Fibroblast of peridontal ligament (primary cell): ENCODE results near the gene PEX16.

Source experiments
- DNase-seq: peaks from one replicate; pipeline ENCODE4 v3.0.0-alpha.2; 2010; ENCODE audit errors: extremely low read depth

PEX16 gene

DNA sequence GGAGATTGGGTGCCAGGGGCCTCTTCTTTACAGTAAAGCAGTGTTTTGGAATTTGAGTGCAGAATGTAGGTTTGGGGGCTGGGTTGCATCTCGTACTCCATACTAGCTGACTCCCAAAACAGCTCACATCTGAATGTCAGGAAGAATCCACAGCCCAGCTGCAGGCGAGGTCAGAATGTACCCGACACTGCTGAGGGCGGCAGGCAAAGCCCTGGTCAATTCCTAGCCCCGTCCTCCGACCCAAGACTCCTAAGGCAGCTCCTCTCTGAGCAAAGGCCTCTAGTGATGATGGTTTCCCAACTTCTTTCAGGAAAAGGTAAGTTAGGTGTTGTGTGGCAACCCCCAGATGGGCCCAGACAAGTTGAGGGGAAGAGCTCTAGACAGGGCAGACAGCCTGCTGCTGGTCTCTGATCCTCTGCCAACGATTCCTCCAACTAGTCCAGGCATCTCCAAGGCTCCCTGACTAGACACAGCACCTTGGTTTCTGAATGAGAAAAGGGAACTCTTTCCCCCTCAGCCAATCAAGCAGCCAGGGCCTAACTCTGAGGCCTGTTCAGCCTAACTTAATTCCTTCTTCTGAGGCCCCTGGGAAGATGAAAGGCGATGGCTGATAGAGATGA, 13.4 kb upstream of the PEX16 start:
- DNase-seq, result no peak

DNA sequence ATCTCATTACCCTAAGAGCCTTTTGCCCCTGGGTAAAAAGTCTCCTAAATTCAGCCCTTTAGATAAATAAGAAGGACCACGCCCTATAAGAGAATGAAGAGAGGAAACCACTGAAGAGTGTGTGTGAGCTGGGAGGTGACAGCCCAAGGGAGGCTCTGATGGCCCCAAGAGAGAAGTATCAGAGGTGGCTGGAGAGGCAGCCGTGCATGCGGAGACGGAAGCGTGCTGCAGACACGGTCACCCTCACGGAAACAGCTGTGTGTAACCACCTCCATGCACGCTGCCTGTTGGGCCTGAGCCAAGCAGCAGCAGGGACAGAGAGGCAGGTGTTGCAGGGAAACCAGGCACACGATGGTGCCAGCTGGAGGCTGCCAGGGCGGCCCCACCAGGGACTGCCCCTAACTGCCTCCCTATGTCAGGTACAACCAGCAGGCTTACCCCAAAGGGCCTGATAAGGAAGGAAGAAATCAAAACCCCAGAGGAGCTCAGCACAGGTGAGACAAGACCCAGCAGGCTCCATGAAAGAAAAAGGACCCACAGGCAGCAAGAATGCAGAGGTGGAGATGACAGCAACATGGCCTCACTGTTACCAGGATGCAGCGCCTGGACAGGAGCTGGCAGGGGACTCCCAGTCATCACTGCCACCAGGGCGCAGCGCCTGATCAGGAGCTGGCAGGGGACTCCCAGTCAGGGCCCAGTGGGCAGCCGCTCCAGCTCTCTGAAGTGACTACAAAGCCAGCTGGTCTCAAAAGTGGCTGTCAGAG, 12.5 kb upstream of the PEX16 start:
- DNase-seq, result no peak

DNA sequence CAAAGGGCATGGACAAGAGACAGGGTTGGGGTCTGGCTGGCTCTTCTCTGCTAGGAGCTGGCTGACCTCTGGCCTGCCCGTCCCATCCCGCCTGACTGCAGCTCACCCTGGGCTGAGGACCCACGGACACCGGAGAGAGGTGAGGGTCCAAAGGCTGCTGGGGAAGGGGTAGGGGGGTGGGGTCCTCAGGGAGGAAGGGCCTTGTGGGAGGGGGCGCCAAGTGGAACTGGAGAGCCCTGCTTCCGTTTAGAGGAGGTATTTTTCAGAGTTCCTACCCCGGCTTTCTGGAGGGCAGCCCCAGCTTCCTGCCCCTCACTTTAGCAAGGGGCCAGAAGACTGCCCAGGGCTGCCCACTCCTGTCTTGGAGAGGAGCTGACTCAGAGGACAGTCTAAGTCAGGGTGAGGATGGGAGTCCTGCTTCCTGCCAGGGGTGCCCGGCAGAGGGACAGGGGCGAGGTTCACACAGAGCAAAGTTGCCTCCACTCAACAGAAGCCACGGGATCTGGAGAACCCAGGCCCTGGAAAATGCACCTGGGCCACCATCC, 11.9 kb upstream of the PEX16 start:
- no peak for DNase-seq

DNA sequence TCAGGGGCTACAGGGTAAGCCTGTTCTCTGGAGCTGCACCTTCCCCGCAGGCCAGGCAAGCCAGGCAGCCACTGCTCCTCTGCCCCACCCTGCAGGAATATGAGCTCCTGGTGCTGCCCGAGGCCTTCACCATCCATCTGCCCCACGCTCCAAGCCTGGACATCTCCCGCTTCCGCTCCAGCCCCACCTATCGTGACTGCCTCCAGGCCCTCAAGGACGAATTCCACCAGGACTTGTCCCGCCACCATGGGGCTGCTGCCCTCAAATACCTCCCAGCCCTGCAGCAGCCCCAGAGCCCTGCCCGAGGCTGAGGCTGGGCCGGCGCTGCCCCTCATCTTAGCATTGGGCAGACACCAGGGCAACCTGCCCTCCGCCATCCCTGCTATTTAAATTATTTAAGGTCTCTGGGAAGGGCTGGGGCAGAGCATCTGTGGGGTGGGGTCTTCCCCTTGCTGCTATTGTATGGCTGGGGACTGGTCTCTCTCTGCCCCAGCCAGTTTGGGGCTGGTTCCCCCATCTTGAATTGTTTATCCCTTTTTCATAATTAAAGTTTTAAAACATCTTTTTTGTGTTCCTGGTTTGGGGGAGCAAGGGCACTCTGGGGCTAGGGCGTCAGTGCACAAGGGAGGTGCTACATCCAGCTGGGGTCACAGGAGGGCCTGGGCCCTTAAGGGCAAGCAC, 11.0 kb upstream of the PEX16 start:
- no peak for DNase-seq

DNA sequence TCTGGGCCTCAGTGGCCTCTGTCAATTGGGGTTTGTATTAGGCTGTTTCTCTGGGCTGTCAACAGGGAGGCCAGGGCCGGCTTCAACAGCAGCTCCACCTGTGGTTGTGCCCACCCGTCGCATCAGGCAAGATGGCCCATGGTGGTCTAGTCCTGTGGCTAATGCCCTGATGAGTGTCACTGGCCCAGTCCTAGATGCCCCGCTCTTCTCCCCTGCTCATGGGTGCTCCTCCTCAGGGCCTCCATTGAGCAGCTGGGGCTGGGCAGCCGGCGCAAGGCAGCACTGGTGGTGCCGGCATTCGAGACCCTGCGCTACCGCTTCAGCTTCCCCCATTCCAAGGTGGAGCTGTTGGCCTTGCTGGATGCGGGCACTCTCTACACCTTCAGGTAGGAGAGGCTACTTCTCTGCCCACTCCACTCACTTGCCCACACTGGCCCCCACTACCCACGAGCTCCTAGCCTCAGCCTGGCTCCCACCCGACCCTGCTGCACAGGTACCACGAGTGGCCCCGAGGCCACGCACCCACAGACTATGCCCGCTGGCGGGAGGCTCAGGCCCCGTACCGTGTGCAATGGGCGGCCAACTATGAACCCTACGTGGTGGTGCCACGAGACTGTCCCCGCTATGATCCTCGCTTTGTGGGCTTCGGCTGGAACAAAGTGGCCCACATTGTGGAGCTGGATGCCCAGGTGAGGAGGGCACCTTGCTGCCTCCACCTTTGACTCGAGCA, 10.2 kb upstream of the PEX16 start:
- no peak for DNase-seq

DNA sequence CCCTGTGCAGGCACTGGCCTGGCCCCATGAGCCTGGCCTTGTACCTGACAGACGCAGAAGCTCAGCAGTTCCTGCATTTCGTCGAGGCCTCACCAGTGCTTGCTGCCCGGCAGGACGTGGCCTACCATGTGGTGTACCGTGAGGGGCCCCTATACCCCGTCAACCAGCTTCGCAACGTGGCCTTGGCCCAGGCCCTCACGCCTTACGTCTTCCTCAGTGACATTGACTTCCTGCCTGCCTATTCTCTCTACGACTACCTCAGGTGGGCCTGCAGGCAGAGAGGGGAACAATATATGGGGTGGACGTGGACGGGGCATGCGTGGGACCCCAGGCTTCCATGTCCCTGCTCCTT, 9.6 kb upstream of the PEX16 start:
- no peak for DNase-seq

DNA sequence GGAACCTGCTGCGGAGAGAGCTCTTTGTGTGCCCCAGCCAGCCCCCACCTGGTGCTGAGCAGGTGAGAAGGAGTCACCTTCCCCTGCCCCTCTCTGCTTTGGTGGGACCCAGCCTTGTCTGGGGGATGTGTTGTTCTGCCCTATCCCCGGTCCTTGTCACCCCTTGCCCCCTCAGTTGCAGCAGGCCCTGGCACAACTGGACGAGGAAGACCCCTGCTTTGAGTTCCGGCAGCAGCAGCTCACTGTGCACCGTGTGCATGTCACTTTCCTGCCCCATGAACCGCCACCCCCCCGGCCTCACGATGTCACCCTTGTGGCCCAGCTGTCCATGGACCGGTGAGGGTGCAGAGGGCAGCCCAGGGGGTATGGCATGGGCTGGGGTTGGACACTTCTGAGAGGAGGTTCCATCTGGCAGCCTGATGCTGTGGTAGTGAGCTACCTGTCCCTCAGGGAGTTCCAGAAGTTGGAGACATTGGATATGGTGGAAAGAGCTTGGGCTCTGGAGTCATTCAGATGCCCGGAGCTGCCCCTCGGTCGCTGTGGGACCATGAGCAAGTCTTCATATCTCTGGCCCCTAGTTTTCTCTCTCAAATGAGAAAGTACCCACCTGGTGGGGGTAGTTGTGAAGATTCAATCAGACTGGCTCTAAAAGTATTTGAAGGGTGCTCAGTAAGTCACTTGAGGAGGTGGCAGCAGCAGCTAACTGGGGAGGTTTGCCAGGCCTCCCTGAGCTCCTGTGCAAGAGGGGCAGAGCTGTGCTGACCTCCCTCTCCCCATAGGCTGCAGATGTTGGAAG, 9.1 kb upstream of the PEX16 start:
- DNase-seq, result no peak

DNA sequence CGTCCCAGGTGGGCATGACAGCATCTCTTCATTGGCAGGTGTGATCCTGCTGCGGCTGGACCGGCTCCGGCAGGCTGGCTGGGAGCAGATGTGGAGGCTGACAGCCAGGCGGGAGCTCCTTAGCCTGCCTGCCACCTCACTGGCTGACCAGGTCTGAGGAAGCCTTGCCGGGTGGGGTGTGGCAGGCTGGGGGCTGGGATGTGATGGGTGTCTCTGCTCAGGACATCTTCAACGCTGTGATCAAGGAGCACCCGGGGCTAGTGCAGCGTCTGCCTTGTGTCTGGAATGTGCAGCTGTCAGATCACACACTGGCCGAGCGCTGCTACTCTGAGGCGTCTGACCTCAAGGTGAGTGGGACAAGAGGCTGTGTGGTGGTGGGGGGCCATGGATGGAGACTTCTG, 8.3 kb upstream of the PEX16 start:
- DNase-seq, result no peak

DNA sequence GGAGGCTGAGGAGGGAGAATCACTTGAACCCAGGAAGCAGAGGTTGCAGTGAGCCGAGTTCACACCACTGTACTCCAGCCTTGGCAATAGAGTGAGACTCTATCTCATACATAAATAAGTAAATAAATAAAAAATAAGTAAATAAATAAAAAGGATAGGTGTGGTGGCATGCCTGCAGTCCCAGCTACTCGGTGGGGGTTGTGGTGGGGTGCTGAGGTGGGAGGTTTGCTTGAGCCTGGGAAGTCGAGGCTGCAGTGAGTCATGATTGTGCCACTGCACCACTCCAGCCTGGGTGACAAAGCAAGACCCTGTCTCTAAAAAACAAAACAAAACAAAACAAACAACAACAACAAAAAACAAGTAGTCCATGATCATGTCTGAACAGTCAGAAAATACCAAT, 7.9 kb upstream of the PEX16 start:
- DNase-seq, result no peak

DNA sequence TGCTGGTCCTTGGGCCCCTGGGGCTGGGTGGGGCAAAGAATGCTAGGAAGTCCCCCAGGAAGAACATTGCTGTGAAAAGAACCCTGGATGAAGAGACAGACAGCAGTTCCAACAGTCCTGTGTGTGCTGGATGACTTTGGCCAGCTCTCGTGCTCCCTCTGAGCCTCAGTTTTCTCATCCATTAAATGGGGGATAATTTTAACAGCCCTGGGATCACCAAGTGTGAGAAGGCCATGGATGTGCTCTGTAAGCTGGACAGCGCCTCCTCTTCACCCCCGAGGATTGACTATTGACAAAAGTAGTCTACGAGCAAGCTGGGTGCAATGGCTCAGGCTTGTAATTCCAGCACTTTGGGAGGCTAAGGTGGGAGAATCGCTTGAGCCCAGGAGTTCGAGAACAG, 7.2 kb upstream of the PEX16 start:
- no peak for DNase-seq

DNA sequence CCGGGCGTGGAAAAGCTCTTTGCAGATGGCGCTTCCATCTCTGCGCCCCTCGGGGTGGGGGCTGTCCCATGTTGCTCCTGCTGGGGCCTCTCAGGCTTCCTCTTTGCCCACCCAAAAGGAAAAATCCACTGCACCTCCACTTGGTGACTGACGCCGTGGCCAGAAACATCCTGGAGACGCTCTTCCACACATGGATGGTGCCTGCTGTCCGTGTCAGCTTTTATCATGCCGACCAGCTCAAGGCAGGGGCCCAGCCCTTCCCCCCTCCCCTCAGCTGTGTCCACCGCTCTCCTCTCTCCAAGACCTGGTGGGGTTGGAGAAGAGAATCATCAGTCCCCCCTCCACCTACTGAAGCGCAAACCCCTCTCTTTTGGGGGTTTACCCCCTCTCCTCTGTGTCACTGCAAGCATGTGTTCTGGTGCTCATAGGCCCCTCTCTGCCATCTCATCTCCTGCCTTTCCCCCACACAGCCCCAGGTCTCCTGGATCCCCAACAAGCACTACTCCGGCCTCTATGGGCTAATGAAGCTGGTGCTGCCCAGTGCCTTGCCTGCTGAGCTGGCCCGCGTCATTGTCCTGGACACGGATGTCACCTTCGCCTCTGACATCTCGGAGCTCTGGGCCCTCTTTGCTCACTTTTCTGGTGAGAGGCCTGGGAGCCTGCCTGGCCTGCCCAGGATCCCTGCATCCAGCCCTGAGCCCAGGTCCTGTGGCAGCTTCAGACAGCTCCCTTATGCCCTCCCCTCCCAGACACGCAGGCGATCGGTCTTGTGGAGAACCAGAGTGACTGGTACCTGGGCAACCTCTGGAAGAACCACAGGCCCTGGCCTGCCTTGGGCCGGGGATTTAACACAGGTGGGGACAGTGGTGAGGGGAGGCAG, 6.6 kb upstream of the PEX16 start:
- DNase-seq, result no peak

DNA sequence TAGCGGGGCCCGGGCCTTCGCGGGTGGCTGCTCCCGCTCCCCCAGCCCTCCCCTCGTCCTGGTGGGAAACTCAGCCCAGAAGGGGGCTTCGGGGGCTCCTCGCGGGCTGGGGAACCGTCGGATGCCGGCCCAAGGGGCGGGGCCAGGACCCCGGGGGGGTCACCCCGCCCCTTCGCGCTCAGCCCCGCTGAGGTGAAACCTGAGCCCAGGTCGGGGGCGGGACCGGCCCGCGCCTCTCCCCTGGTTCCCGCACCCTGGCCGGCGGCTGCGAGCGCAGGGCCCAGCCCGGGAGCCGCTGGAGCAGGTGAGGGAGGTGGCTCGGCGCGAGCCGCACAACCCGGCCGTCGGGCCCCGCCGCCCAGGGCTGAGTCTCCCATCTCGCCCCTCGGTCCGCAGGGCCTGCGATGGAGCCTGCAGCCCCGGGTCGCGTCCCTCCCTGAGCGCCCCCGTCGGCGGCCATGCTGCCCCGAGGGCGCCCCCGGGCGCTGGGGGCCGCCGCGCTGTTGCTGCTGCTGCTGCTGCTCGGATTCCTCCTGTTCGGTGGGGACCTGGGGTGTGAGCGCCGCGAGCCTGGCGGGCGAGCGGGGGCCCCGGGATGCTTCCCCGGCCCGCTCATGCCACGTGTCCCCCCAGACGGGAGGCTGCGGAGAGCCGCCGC, 4.9 kb upstream of the PEX16 start, which contains the start of gene LARGE2:
Gene LARGE2 (plus strand): TSS at position 232 of the 658 bp plus-strand sequence. CDS start 227 bp downstream, at position 459.
- no peak for DNase-seq

DNA sequence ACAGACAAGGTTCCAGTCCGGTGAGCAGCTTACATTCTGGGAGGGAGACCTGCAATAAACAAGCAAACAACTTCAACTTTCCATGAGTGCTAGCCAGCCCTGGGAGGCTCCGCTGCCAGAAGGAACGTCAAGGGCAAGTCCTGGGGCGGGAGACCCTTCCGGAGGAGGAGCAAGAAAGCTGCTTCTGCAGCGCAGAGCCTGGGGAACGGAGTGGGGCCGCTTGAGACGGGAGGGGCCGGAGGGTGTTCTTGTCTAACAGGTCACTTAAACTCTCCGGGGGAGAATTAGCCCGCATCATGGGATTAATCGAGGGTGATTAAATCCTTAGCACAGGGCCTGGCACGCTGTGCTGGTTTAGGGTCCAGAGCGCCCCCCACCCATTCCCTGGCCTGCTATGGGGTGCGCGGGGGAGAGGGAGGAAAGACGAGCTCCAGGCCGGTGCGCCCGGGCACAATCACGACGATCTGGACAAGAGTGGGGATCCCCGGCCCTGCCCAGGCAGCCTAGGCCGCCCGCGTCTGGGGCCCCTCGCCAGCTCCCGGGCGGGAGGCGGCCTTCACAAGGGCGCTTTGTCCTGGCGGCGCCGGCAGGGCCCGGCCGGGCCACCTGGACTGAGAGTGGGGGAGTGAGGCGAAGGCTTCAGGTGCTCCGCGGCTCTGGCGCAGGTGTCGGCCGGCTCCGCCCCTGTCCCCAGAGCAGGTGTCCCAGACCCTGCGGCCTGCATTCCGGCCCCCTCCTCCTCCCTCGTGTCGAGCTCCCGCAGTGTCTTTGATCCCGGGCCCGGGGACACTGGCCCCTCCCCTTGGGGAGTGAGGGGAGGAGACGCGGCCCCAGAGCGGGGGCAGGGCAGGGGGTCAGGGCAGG, 4.1 kb upstream of the PEX16 start:
- no peak for DNase-seq

DNA sequence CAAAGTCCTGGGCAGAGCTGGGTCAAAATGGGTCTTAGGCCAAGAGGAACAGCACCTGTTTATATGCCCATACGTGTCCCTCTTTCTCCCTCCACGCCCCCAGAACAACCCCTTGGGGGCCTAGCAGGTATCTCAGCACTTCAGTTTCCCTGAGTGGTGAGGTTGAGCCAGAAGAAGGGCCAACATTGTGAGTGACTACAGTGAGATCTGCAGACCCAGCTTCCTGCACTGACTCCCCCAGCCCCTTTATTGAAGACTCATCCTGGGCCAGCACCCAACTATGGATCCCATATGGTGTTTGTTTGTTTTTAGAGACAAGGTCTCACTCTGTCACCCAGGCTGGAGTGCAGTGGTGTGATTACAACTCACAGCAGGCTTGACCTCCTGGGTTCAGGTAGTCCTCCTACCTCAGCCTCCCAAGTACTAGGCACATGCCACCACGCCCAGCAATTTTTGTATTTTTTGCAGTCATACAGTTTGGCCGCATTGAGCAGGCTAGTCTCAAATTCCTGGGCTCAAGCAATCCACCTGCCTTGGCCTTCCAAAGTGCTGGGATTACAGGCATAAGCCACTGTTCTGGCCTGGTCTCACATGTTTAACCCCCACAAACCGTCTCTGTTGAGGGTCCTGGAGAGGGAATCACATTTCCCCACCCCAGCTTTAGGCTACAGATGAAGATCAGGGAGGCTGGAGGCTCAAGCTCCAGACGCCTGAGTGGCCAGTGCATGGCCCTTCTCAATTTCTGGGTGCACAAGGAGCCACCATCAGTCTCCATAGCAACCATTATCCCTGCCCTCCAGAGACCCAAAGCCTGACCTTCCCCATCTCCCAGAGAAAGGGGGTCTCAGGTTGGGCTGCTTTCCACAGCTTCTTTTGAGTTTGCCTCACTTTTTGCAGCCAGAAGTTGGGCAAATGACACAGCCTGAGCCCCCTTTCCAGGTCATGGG, 3.1 kb upstream of the PEX16 start:
- no peak for DNase-seq

DNA sequence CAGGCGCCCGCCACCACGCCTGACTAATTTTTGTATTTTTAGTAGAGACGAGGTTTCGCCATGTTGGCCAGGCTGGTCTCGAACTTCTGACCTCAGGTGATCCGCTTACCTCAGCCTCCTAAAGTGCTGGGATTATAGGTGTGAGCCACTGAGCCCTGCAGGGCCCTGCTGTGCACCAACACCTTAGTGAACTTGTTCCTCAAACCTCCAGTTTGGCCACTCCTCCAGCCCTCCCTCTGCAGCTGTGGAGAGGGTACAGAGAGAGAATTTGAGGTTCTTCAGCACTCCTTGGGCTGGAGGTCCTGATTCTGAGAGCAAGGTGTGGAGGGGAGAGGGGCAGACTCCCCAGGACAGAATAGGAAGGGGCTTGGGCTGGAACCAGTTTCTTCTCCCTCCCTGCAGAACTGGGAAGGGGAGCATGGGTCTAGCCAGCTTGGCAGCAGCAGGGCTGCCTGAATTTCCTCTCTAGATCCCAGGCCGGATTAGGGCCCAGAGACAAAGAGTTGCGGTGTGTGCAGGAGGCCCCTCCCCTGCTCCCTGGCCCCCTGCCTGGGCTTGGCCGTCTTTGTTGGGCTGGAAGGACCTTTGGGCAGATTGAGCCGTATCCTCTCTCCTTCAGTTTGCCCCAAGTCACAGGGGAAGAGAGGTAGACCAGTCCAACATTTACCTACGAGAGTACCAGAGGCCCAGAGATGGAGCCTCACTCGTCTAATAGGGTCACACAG, 2.3 kb upstream of the PEX16 start:
- no peak for DNase-seq

DNA sequence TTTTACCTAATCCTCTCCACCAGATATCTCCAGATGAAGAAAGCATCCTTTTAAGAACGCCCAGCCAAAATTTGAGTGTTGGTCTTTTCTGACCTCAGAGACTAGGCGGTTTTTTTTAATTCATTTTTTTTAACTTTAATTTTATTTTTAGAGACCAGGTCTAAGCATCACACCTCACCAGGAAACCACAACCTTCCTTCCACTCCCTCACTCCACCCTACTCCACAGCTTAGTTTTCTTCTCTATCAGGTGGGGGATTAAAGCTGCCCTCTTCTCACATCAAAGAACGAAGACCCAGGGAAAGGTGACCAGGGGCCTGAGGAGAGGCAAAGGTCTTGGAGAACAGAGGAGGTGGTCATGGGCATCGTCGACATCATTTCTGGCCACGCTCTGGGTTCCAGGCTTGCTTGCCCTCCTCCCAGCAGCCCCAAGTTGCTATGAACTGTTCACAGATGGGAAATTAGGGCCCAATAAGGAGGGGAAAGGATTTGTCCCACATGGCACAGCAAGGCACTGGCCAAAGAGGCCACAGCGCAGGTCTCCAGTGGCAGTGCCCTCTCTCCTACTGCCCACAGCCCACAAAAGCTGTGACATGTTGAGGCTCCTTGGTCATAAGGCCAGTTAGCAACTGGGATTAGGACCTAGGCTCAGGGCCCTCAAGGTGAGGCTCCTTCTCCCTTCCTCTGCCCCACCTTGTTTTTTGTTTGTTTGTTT, 1.4 kb upstream of the PEX16 start:
- DNase-seq, result no peak
